Effector memory CD8-positive, alpha-beta T cell (primary cell): Measurements from ENCODE around the gene GPR101.

Experiments used
- ATAC-seq: fragments of 150-1000 bp; cut with Tn5 transposase; replicated peaks from 2 replicates; pipeline ENCODE4 v1.10.0; 2021; ENCODE audit warnings: mild to moderate bottlenecking, moderate library complexity
- DNase-seq, 3 experiments: peaks; one replicate each; pipeline ENCODE4 v3.0.0; 2021
- H3K27ac Mint-ChIP-seq, 2 donors: one replicate each; pipeline ENCODE4 v1.8.0; 2022; ENCODE audit warnings: mild to moderate bottlenecking in 2 of 2, mixed read lengths in 2 of 2, moderate library complexity in 2 of 2
- H3K27me3 Mint-ChIP-seq, 2 donors: one replicate each; pipeline ENCODE4 v1.8.0; 2022; ENCODE audit warnings: mixed read lengths in 2 of 2
- H3K36me3 Mint-ChIP-seq: one replicate; pipeline ENCODE4 v1.8.0; 2022; ENCODE audit warnings: mild to moderate bottlenecking, moderate library complexity, mixed read lengths; ENCODE audit not compliant: insufficient read depth
- H3K4me1 Mint-ChIP-seq, 2 donors: one replicate each; pipeline ENCODE4 v1.8.0; 2022; ENCODE audit warnings: low read depth in 2 of 2, mixed read lengths in 2 of 2
- H3K4me3 Mint-ChIP-seq, 2 donors: one replicate each; pipeline ENCODE4 v1.8.0; 2022; ENCODE audit warnings: mild to moderate bottlenecking in 2 of 2, mixed read lengths in 2 of 2, moderate library complexity in 2 of 2
- H3K9me3 Mint-ChIP-seq, 2 donors: one replicate each; pipeline ENCODE4 v1.8.0; 2022; ENCODE audit warnings: mixed read lengths in 2 of 2
- total RNA-seq, 9 experiments: gene quantifications; one replicate each; lab custom pipeline; 2026; lab: John Stamatoyannopoulos, UW

Gene GPR101
- 0 to 3.5 (median 0.13) reads per million in 9 experiments for total RNA-seq

- Mint-ChIP-seq H3K27me3 (peaks cover 25 to 45% of the 10 kb centered on the region in 2 donors), H3K36me3 (no peaks in the 10 kb centered on the region), H3K9me3 (no peaks in the 10 kb centered on the region), H3K27ac (no peak within 1 kb of the TSS), H3K4me3 (peak within 1 kb of the TSS; percentile 50 to 55), H3K4me1 (peaks cover 6 to 9% of the 10 kb centered on the region in 2 donors)
- ATAC-seq: peak; percentile 45
- no peak for DNase-seq
Observed at GRCh38 chrX:137033774-137034507, at the start of gene GPR101. GPR101 (minus strand) TSS chrX:137033995; CDS start chrX:137031674, 2,321 bp downstream.

- Mint-ChIP-seq H3K27ac (no peak overlapping the region), H3K27me3 (peaks cover 8 to 47% of the 10 kb centered on the region in 2 donors), H3K9me3 (no peaks in the 10 kb centered on the region), H3K36me3 (no peaks in the 10 kb centered on the region), H3K4me3 (no peak overlapping the region), H3K4me1 (no peaks in the 10 kb centered on the region)
- no peak for ATAC-seq
- DNase-seq: no peak
Observed at GRCh38 chrX:137081239-137081638, 47.4 kb upstream of the GPR101 start.

DNA sequence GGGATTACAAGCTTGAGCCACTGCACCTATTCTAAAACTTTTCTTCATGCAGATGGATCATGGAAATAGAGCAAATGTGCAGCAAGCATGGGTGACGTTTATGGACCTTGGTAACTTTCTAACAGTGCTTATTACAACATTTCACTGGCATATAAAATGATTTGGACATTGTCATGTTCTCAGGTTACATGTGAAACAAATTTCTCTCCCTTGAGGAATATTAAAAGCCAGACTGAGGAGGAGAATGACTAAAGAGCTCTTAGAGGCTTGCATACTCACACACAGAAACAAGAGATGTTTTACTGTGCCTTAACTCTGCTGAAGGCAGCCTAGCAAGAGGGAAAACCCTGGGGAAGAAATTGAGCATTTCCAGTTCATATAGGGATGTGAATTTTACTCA lies 38.6 kb upstream of the GPR101 start:
- DNase-seq (no peak), ATAC-seq (no peak)
- Mint-ChIP-seq H3K4me1 (no peaks in the 10 kb centered on the region), H3K9me3 (no peaks in the 10 kb centered on the region), H3K4me3 (no peak overlapping the region), H3K27ac (no peak overlapping the region), H3K36me3 (no peaks in the 10 kb centered on the region), H3K27me3 (no peaks in the 10 kb centered on the region)

DNA sequence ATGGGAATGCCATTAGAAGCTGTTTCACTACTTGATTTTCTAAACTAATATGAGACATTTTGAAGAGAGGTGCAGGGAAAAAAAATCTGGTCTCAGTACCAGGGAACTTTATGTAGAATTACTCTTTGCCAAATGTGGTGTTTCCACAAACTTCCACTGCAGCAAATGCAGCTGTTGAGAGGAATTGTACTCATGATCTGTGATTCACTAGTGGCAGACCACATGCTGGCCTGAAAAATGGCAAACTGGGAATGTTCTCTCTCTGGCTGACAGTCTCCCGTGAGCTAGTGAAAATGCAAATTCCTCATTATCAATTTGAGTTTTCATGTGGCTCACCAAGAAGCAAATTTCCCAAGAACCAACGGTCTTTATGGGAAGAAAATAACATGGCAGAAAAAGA lies 37.8 kb upstream of the GPR101 start:
- H3K4me1 Mint-ChIP-seq: no peaks in the 10 kb centered on the region
- H3K27ac Mint-ChIP-seq: no peak overlapping the region

GRCh38 chrX:137067147-137067546 lies 33.4 kb upstream of the GPR101 start:
- H3K9me3 Mint-ChIP-seq: no peaks in the 10 kb centered on the region
- peaks cover 8 to 14% of the 10 kb centered on the region in 2 donors for H3K27me3 Mint-ChIP-seq
- DNase-seq (no peak), ATAC-seq (no peak)
- H3K4me3 Mint-ChIP-seq: no peak overlapping the region
- H3K4me1 Mint-ChIP-seq: no peaks in the 10 kb centered on the region
- no peaks in the 10 kb centered on the region for H3K36me3 Mint-ChIP-seq
- no peak overlapping the region for H3K27ac Mint-ChIP-seq

More for the DNA sequence above, 37.8 kb upstream of the GPR101 start:
- DNase-seq (no peak), ATAC-seq (no peak)
- Mint-ChIP-seq H3K36me3 (no peaks in the 10 kb centered on the region), H3K9me3 (no peaks in the 10 kb centered on the region), H3K4me3 (no peak overlapping the region), H3K27me3 (no peaks in the 10 kb centered on the region)

- DNase-seq (no peak), ATAC-seq (no peak)
- Mint-ChIP-seq H3K27ac (no peak overlapping the region), H3K36me3 (no peaks in the 10 kb centered on the region), H3K4me3 (no peak overlapping the region), H3K4me1 (no peaks in the 10 kb centered on the region), H3K27me3 (peaks cover 14 to 25% of the 10 kb centered on the region in 2 donors), H3K9me3 (no peaks in the 10 kb centered on the region)
Observed at GRCh38 chrX:137062915-137063617, 29.3 kb upstream of the GPR101 start.

DNA sequence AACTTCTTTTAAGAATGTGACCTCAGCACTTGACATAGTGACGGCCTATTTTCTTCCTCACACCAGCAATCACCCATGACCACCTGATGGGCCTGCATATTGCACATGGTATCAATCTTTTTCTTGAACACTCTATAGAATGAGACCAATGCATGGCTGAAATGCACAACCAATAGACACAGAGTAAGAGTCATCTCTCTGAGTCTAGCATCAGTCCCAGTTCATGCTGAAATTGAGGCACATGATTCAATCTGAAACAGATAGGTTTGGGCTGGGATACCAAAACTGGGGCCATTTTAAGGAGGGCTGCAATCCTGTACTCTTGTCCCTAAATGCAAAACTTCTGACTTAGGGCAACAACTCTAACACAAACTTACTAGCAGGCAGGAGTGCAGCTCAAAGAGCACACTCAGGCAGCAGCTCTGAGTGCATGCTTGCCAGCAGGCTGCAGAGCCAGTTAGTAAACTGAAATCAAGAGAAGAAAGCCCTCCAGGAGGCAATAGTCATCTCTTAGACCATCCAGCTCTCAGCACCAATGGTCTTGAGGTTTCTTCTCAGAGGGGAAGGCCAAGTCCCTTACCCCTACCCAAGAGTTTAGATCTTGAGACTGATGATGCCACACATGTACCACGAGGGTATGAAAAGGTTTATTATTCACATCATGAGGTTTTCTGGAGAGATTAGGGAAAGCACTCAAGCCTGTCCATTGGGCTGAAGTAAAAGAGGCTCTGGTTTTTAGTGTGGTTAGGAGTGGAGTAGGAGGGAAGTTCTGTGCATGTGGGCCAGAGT lies 24.7 kb upstream of the GPR101 start:
- Mint-ChIP-seq H3K4me3 (no peak overlapping the region), H3K27ac (no peak overlapping the region), H3K9me3 (no peaks in the 10 kb centered on the region), H3K27me3 (peaks cover 31 to 48% of the 10 kb centered on the region in 2 donors), H3K4me1 (no peaks in the 10 kb centered on the region), H3K36me3 (no peaks in the 10 kb centered on the region)
- DNase-seq (no peak), ATAC-seq (no peak)

GRCh38 chrX:137052643-137053235 lies 18.9 kb upstream of the GPR101 start:
- peaks cover 8 to 9% of the 10 kb centered on the region in 2 donors for H3K4me1 Mint-ChIP-seq
- no peaks in the 10 kb centered on the region for H3K36me3 Mint-ChIP-seq
- H3K4me3 Mint-ChIP-seq: peak overlapping the region; percentile 88
- H3K27ac Mint-ChIP-seq: peak overlapping the region in 1 of 2 donors; percentile 80
- ATAC-seq: peak; percentile 25
- no peaks in the 10 kb centered on the region for H3K9me3 Mint-ChIP-seq
- no peak for DNase-seq
- peaks cover 17 to 24% of the 10 kb centered on the region in 2 donors for H3K27me3 Mint-ChIP-seq

- DNase-seq (peak; percentile 71 to 80 (median 76)), ATAC-seq (peak; percentile 93)
- H3K9me3 Mint-ChIP-seq: no peaks in the 10 kb centered on the region
- H3K4me3 Mint-ChIP-seq: peak overlapping the region; percentile 88
- peaks cover 17 to 24% of the 10 kb centered on the region in 2 donors for H3K27me3 Mint-ChIP-seq
- peak overlapping the region in 1 of 2 donors; percentile 80 for H3K27ac Mint-ChIP-seq
- peaks cover 8 to 9% of the 10 kb centered on the region in 2 donors for H3K4me1 Mint-ChIP-seq
- no peaks in the 10 kb centered on the region for H3K36me3 Mint-ChIP-seq
Observed at GRCh38 chrX:137051978-137052642, 18.3 kb upstream of the GPR101 start.

DNA sequence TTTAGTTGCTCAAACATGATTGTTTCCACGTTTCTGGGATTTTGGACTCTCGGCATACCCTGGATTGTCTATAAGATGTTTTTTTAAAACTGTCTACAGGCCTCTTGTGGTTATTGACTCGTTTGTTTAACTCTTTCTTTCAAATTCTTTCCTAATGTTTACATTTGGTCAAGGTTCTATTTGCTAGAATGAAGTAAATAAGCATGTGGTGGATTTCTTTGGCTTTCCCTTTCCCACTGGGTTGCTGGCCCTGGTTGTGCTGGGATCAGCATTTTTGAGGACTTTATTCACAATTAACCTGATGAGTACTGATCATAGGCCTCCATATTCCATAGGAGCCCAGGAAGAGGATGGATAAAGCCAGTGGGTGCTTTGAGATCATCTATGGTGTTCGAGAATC lies 11.1 kb upstream of the GPR101 start:
- Mint-ChIP-seq H3K36me3 (no peaks in the 10 kb centered on the region), H3K4me3 (no peak overlapping the region), H3K4me1 (no peaks in the 10 kb centered on the region), H3K9me3 (no peaks in the 10 kb centered on the region), H3K27me3 (no peaks in the 10 kb centered on the region), H3K27ac (no peak overlapping the region)
- DNase-seq (no peak), ATAC-seq (no peak)

- no peaks in the 10 kb centered on the region for H3K9me3 Mint-ChIP-seq
- ATAC-seq (no peak), DNase-seq (no peak)
- no peaks in the 10 kb centered on the region for H3K36me3 Mint-ChIP-seq
- no peaks in the 10 kb centered on the region for H3K27me3 Mint-ChIP-seq
- H3K4me3 Mint-ChIP-seq: no peak overlapping the region
- no peaks in the 10 kb centered on the region for H3K4me1 Mint-ChIP-seq
- H3K27ac Mint-ChIP-seq: no peak overlapping the region
Observed at GRCh38 chrX:137043736-137044135, 9.9 kb upstream of the GPR101 start.

DNA sequence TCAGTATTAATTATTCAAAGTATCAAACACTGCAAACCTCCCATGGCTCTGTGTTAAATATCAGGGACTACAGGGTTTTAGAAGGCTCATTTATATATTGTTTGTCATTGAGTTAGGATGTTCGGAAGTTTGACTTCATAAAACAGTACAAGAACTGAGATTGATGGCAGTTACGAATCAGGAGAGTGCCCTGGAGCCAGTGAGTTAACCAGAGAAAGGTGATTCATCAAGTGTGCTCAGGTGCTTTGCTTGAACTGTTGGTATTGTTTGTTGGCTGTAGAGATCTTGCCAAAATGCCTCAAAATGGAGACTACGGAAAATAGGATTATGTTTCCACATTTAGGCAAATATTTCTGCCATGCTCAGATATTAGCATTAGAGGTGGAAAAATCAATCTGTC lies 7.5 kb upstream of the GPR101 start:
- Mint-ChIP-seq H3K4me1 (no peaks in the 10 kb centered on the region), H3K9me3 (no peaks in the 10 kb centered on the region), H3K27me3 (peaks cover 6% of the 10 kb centered on the region in 2 donors), H3K36me3 (no peaks in the 10 kb centered on the region), H3K4me3 (no peak overlapping the region), H3K27ac (no peak overlapping the region)
- DNase-seq (no peak), ATAC-seq (no peak)
